ENCODE measurements around the gene OCIAD1.
"Not testable (repeated sequence)": the region's sequence is repeated elsewhere in the genome, so short reads cannot be mapped to it uniquely, and the experiment has no call there.

GRCh38 chr4:48816297-48816696 is 14.6 kb upstream of the OCIAD1 start:
- TF ChIP-seq RELA (IDR thresholded peaks at IDR 0.05; ENCODE audit: borderline replicate concordance, partially characterized antibody); TCF12 (IDR thresholded peaks at IDR 0.05; ENCODE audit: low read depth, low read length); CBFB (IDR thresholded peaks at IDR 0.05; ENCODE audit: low read depth); POLR2A (IDR thresholded peaks at IDR 0.05; ENCODE audit: low read depth, low read length); ATF3 (IDR thresholded peaks at IDR 0.05; ENCODE audit: borderline replicate concordance, extremely low read depth, low read depth, low read length); CTCF (IDR thresholded peaks at IDR 0.05 in 2 of 3, conservative IDR thresholded peaks at IDR 0.05 in 1 of 3; ENCODE audit: control insufficient read depth in 2 of 3, extremely low read depth in 1 of 3, insufficient read depth in 1 of 3, low read depth in 3 of 3, low read length in 3 of 3); MYC (IDR thresholded peaks at IDR 0.05; ENCODE audit: insufficient read depth, insufficient read length, insufficient replicate concordance, low read length, severe bottlenecking); EP300 (IDR thresholded peaks at IDR 0.05; ENCODE audit: borderline replicate concordance in 1 of 2, control insufficient read depth in 1 of 2, low read depth in 2 of 2, low read length in 2 of 2); MXI1 (IDR thresholded peaks at IDR 0.05; ENCODE audit: low read depth, low read length); RAD51 (IDR thresholded peaks at IDR 0.05); ZNF592 (IDR thresholded peaks at IDR 0.05): not testable (repeated sequence)

Data from GM12878 (cell line).